GM23338 (cell line): ENCODE measurements around the gene FAM185A.

Source experiments
- CTCF ChIP-seq, 2 experiments: fragments of 200-600 bp in 1 of 2; sonication (generic) in 1 of 2; conservative IDR thresholded peaks; 2 replicates each; pipeline versions ENCODE4 v1.5.1 to v1.6.1; 2016 to 2017; ENCODE audit warnings: antibody characterized with exemption in 2 of 2, low read depth in 2 of 2, mild to moderate bottlenecking in 2 of 2, moderate library complexity in 1 of 2
- EZH2phosphoT487 ChIP-seq: fragments of 200-600 bp; sonication (generic); IDR thresholded peaks from one replicate; pipeline ENCODE4 v1.8.1; 2018; ENCODE audit warnings: antibody characterized with exemption; ENCODE audit not compliant: unreplicated experiment

GRCh38 chr7:102842284-102842683, 93.5 kb downstream of the FAM185A start:
- TF ChIP-seq CTCF (conservative IDR thresholded peaks at IDR 0.05; ENCODE audit: low read depth in 2 of 2) (no peak), EZH2phosphoT487 (no peak)
